Mesenchymal stem cell (in vitro differentiated cells and primary cell): Measurements from ENCODE around the gene SEMA4D.

Source experiments
- DNase-seq: peaks from one replicate; pipeline ENCODE4 v3.0.0-alpha.2; 2013
- H2AFZ ChIP-seq: one replicate; pipeline ENCODE4 v1.6.1; 2013; ENCODE audit warnings: low read depth, mild to moderate bottlenecking, control low read depth, inconsistent platforms, low read length, moderate library complexity
- H2AK5ac ChIP-seq: 2 replicates; pipeline ENCODE4 v1.6.1; 2013; ENCODE audit warnings: low read length, moderate library complexity, mild to moderate bottlenecking, inconsistent platforms; ENCODE audit not compliant: severe bottlenecking
- H2BK120ac ChIP-seq: one replicate; pipeline ENCODE4 v1.6.1; 2013; ENCODE audit warnings: low read depth, mild to moderate bottlenecking, inconsistent platforms, low read length, moderate library complexity
- H2BK12ac ChIP-seq, 2 experiments: one replicate each; pipeline ENCODE4 v1.6.1; 2013; ENCODE audit warnings: inconsistent platforms in 2 of 2, low read length in 2 of 2, mild to moderate bottlenecking in 2 of 2, moderate library complexity in 2 of 2, control low read depth in 1 of 2
- H2BK15ac ChIP-seq: one replicate; pipeline ENCODE4 v1.6.1; 2013; ENCODE audit warnings: mild to moderate bottlenecking, low read depth, inconsistent platforms; ENCODE audit not compliant: poor library complexity, severe bottlenecking
- H2BK5ac ChIP-seq: 2 replicates; pipeline ENCODE4 v1.6.1; 2013; ENCODE audit warnings: low read depth, mild to moderate bottlenecking, low read length, control low read depth, inconsistent platforms; ENCODE audit not compliant: poor library complexity, severe bottlenecking
- H3K14ac ChIP-seq, 2 experiments: one replicate each; pipeline ENCODE4 v1.6.1; 2013; ENCODE audit warnings: inconsistent platforms in 2 of 2, low read length in 2 of 2, control low read depth in 1 of 2, mild to moderate bottlenecking in 1 of 2, moderate library complexity in 1 of 2
- H3K18ac ChIP-seq, 2 experiments: one replicate each; pipeline ENCODE4 v1.6.1; 2013; ENCODE audit warnings: inconsistent platforms in 2 of 2, low read length in 2 of 2, control low read depth in 1 of 2, low read depth in 1 of 2, mild to moderate bottlenecking in 1 of 2
- H3K23ac ChIP-seq, 2 experiments: one replicate each; pipeline ENCODE4 v1.6.1; 2013; ENCODE audit warnings: inconsistent platforms in 2 of 2, low read length in 2 of 2, mild to moderate bottlenecking in 2 of 2, moderate library complexity in 2 of 2, control low read depth in 1 of 2
- H3K27ac ChIP-seq: 2 replicates; pipeline ENCODE4 v1.5.1; 2013; ENCODE audit warnings: mild to moderate bottlenecking, moderate library complexity, low read length, control low read depth, inconsistent platforms; ENCODE audit not compliant: poor library complexity, severe bottlenecking
- H3K27me3 ChIP-seq, 2 experiments: 2 replicates each; pipeline versions ENCODE4 v1.6.1 to v1.7.0; 2013; ENCODE audit warnings: low read length in 2 of 2, mild to moderate bottlenecking in 2 of 2, moderate library complexity in 2 of 2, control low read depth in 1 of 2, inconsistent platforms in 1 of 2; ENCODE audit not compliant: control insufficient read depth in 1 of 2, insufficient read depth in 1 of 2
- H3K36me3 ChIP-seq, 2 experiments: 2 replicates each; pipeline versions ENCODE4 v1.6.1 to v1.7.0; 2013; ENCODE audit warnings: low read length in 2 of 2, control low read depth in 1 of 2, inconsistent platforms in 1 of 2, low read depth in 1 of 2, mild to moderate bottlenecking in 1 of 2; ENCODE audit not compliant: insufficient read depth in 2 of 2, control insufficient read depth in 1 of 2
- H3K4ac ChIP-seq, 2 experiments: one replicate each; pipeline ENCODE4 v1.6.1; 2013; ENCODE audit warnings: inconsistent platforms in 2 of 2, low read length in 2 of 2, mild to moderate bottlenecking in 2 of 2, moderate library complexity in 2 of 2, control low read depth in 1 of 2, low read depth in 1 of 2
- H3K4me1 ChIP-seq: 2 replicates; pipeline ENCODE4 v1.6.1; 2013; ENCODE audit warnings: low read depth, low read length, control low read depth; ENCODE audit not compliant: control insufficient read depth, insufficient read depth
- H3K4me2 ChIP-seq: 2 replicates; pipeline ENCODE4 v1.6.1; 2013; ENCODE audit warnings: low read length, mild to moderate bottlenecking, inconsistent platforms; ENCODE audit not compliant: poor library complexity, severe bottlenecking
- H3K4me3 ChIP-seq, 2 experiments: 2 replicates each; pipeline versions ENCODE4 v1.5.1 to v1.7.0; 2013; ENCODE audit warnings: low read length in 2 of 2, mild to moderate bottlenecking in 2 of 2, control low read depth in 1 of 2, low read depth in 1 of 2; ENCODE audit not compliant: insufficient read depth in 1 of 2
- H3K79me1 ChIP-seq: replicated peaks from 2 replicates; pipeline ENCODE4 v1.6.1; 2013; ENCODE audit warnings: mild to moderate bottlenecking, control low read depth, low read length, inconsistent platforms; ENCODE audit not compliant: poor library complexity, severe bottlenecking
- H3K9ac ChIP-seq: 2 replicates; pipeline ENCODE4 v1.7.0; 2013; ENCODE audit warnings: mild to moderate bottlenecking, low read length, moderate library complexity
- H3K9me3 ChIP-seq: 2 replicates; pipeline ENCODE4 v1.7.0; 2013; ENCODE audit warnings: mild to moderate bottlenecking, low read length; ENCODE audit not compliant: control insufficient read depth
- H4K8ac ChIP-seq: one replicate; pipeline ENCODE4 v1.6.1; 2013; ENCODE audit warnings: inconsistent platforms, mild to moderate bottlenecking, low read length, moderate library complexity
- H4K91ac ChIP-seq: one replicate; pipeline ENCODE4 v1.6.1; 2013; ENCODE audit warnings: mild to moderate bottlenecking, low read length, inconsistent platforms
- WGBS: methylation state at CpG from one replicate; pipeline ENCODE4 v1.1.7; 2013; ENCODE audit warnings: mixed read lengths; 5-methylcytosine and 5-hydroxymethylcytosine counted together

The SEMA4D gene

DNA sequence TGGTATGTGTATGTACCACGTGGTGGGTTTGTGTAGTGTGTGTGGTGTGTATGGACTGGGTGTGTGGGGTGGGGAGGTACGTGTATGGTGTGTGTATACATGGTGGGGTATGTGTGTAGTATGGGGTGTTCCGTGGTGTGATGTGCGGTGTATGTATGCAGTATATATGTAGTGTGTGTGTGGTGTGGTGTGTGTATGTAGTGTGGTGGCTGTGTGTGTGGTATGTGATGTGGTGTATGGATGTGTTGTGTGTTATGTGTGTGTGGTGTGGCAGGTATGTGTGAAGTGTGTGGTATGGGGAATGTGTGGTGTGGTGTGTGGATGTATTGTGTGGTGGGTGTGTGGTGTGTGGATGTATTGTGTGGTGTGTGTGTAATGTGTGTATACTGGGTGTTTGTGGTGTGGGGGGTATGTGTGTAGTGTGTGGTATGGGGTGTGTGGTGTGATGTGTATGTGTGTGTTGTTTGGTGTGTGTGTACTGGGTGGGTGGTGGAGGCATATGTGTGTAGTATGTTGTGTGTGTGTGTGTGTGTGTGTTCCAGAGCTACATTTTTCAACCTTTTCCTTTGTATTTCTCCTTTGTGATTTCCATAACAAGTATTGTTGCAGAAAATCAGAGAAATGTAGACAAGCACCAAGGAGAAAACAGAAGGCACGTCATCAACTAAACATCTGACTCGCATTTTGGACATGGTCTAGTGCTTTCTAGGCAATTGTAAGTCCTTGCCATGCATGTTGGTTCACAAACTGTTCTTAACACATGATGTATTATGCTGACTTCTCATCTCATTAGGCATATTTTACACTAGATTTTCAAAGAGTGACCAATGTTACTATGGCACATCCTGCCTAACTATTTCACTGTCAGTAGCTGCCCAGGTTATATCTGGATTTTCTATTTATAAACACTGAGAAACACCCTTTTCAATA, 13.2 kb downstream of the SEMA4D start:
- WGBS, result 88% methylated on average over 6 of the region's 6 CpGs
- Histone ChIP-seq H3K4me1 (peaks cover 24% of the 10 kb centered on the region), H3K4me2 (no peak overlapping the region)

DNA sequence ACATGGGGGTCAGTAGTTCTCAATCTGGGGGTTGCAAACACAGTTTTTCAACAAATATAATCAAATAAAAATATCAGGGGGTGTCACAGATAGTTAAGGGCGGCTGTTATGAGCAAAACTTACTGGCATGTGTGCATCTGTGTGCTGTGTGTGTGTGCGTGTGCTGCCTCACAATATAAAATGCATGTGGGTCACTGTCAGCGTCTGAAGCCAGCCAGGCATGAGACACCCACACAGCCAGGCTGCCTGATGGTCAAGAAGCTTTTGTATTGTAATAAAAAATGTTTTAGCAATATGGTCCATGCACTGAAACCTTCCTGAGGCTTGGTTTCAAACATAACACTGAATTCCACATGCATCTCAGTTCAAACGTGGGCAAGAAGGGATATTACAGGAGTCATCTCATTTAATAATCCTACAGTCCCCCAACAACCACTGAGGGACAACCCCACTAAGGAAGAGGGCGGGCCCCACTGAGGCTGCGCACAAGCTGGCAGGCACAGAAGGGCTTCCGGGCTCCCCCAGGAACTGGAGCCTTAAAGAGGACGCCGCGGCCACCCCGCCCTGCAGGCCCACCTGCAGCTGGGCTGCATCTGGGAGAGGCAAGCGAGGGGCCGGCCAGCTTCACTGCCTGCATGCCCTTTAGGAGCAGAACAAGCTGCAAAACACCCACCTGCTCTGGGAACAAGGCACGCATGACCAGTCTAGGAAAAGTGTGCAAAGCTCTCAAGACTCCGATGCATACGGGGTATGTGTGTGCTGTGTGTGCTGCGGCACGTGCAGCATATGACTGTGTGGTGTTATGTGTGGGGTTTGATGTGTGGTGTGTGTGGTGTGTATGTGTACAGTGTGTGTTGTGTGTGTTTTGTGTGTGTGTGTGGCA, 14.1 kb downstream of the SEMA4D start:
- H3K4me1 ChIP-seq, result peaks cover 26% of the 10 kb centered on the region
- H3K27ac ChIP-seq, result no peak overlapping the region
- H3K23ac ChIP-seq, result no peak overlapping the region
- peak overlapping the region; percentile 3 for H4K8ac ChIP-seq
- peaks cover 27% of the 10 kb centered on the region for H3K79me1 ChIP-seq
- H3K4ac ChIP-seq, result no peak overlapping the region
- H3K27me3 ChIP-seq, result peaks cover 0 to 8% of the 10 kb centered on the region in 2 experiments
- H2BK5ac ChIP-seq, result no peak overlapping the region
- no peak overlapping the region for H3K4me3 ChIP-seq
- H4K91ac ChIP-seq, result no peak overlapping the region
- H2AK5ac ChIP-seq, result peak overlapping the region; percentile 69
- peaks cover 0 to 13% of the 10 kb centered on the region in 2 experiments for H3K36me3 ChIP-seq
- H3K9me3 ChIP-seq, result peaks cover 5% of the 10 kb centered on the region
- WGBS, result 96% methylated on average over 18 of the region's 18 CpGs
- H3K9ac ChIP-seq, result no peak overlapping the region
- H2BK120ac ChIP-seq, result no peak overlapping the region
- no peak overlapping the region for H2BK15ac ChIP-seq
- DNase-seq, result no peak
- no peak overlapping the region for H3K18ac ChIP-seq
- peak overlapping the region in 1 of 2 experiments; percentile 57 for H3K14ac ChIP-seq
- H2BK12ac ChIP-seq, result no peak overlapping the region
- no peak overlapping the region for H3K4me2 ChIP-seq
- H2AFZ ChIP-seq, result no peak overlapping the region

More for the DNA sequence above, 13.2 kb downstream of the SEMA4D start:
- Histone ChIP-seq H3K9me3 (peaks cover 5% of the 10 kb centered on the region), H2BK120ac (no peak overlapping the region), H3K36me3 (peaks cover 0 to 8% of the 10 kb centered on the region in 2 experiments), H3K14ac (peak overlapping the region in 1 of 2 experiments; percentile 57), H3K79me1 (peaks cover 28% of the 10 kb centered on the region), H2BK5ac (no peak overlapping the region), H3K27me3 (peaks cover 0 to 8% of the 10 kb centered on the region in 2 experiments), H2AFZ (no peak overlapping the region), H3K4ac (no peak overlapping the region), H2BK15ac (no peak overlapping the region), H2AK5ac (peak overlapping the region; percentile 69), H3K18ac (no peak overlapping the region), H3K9ac (no peak overlapping the region), H4K91ac (peak overlapping the region; percentile 66), H3K27ac (no peak overlapping the region), H2BK12ac (no peak overlapping the region), H3K23ac (no peak overlapping the region), H3K4me3 (no peak overlapping the region), H4K8ac (peak overlapping the region; percentile 3)
- DNase-seq, result peak; percentile 28

DNA sequence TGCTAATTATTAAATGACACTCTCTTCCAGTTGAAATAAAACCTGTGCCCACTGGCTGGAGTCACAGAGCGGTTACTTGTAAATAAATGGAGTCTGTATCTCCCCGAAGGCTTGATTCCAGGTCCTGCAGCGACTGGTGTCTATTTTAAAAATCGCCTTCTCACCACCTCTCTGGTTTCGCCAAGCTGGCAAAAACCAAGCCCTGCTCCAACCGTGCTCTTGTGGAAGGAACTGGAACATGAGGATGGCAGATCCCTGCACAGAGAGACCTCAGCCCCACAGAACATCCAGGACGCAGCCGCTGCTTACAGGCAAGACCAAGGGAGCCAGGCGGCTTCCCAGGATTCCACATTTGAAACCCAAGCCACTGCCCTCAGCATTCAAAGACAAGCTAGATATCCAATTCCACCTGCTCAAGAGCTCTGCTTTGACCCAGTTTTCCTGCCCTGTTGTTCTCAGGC, 15.0 kb downstream of the SEMA4D start:
- Histone ChIP-seq H3K9me3 (peaks cover 5% of the 10 kb centered on the region), H3K4ac (no peak overlapping the region), H3K9ac (no peak overlapping the region), H3K36me3 (peaks cover 0 to 15% of the 10 kb centered on the region in 2 experiments), H4K91ac (no peak overlapping the region), H3K79me1 (peaks cover 28% of the 10 kb centered on the region), H3K4me1 (peaks cover 31% of the 10 kb centered on the region), H3K18ac (no peak overlapping the region), H2BK120ac (no peak overlapping the region), H3K4me2 (no peak overlapping the region), H2AK5ac (peak overlapping the region; percentile 50), H4K8ac (no peak overlapping the region), H2BK15ac (no peak overlapping the region), H2BK5ac (no peak overlapping the region), H3K4me3 (no peak overlapping the region), H3K23ac (no peak overlapping the region), H2BK12ac (no peak overlapping the region), H2AFZ (no peak overlapping the region), H3K27me3 (peaks cover 0 to 8% of the 10 kb centered on the region in 2 experiments), H3K27ac (no peak overlapping the region), H3K14ac (no peak overlapping the region)
- 90% methylated on average over 9 of the region's 9 CpGs for WGBS
- no peak for DNase-seq
